Ovary (tissue), 9 donors: ENCODE data around the gene PREB. TPM values are rescaled to one million over a fixed set of nuclear protein-coding genes. Genes with fewer than 3 reads are reported as not detected.

Source experiments
- DNase-seq, 5 donors: peaks; one replicate each; pipeline ENCODE4 v3.0.0-alpha.2; 2019 to 2020
- H3K27ac ChIP-seq, 2 donors: fragments of 200-600 bp; one replicate each; pipeline versions ENCODE4 v1.5.1 to v1.8.0; 2019 to 2022
- H3K27me3 ChIP-seq: fragments of 200-600 bp; one replicate; pipeline ENCODE4 v1.8.0; 2022
- H3K36me3 ChIP-seq: fragments of 200-600 bp; sonication (generic); one replicate; pipeline ENCODE4 v1.5.1; 2019
- H3K4me1 ChIP-seq: one replicate; pipeline ENCODE4 v1.8.1; 2013; ENCODE audit warnings: mild to moderate bottlenecking, moderate library complexity; ENCODE audit not compliant: insufficient read depth
- H3K4me3 ChIP-seq: fragments of 200-600 bp; sonication (generic); one replicate; pipeline ENCODE4 v1.5.1; 2017
- H3K9me3 ChIP-seq, 2 donors: fragments of 200-600 bp in 1 of 2; sonication (generic) in 1 of 2; one replicate each; pipeline versions ENCODE4 v1.5.1 to v1.8.1; 2013 to 2019; ENCODE audit warnings: mild to moderate bottlenecking in 1 of 2, moderate library complexity in 1 of 2
- CTCF ChIP-seq, 3 donors: fragments of 450-650 bp in 2 of 3; fragments of 200-600 bp in 1 of 3; IDR thresholded peaks; one replicate each; pipeline versions ENCODE4 v1.5.1 to v1.8.0; 2016 to 2022; ENCODE audit warnings: antibody characterized with exemption in 3 of 3, mild to moderate bottlenecking in 1 of 3
- EP300 ChIP-seq: sonication (generic); formaldehyde crosslinking; IDR thresholded peaks from one replicate; pipeline ENCODE4 v1.6.1; 2017; ENCODE audit warnings: antibody characterized with exemption
- POLR2A ChIP-seq: fragments of 450-650 bp; IDR thresholded peaks from one replicate; pipeline ENCODE4 v1.6.1; 2017; ENCODE audit warnings: antibody characterized with exemption, mild to moderate bottlenecking, moderate library complexity
- WGBS, 3 donors: extraction: QIAGEN DNeasy Blood & Tissue Kit in 1 of 3; methylation state at CpG; one replicate each; pipeline versions ENCODE4 v1.1.5 to v1.1.7; 2013 to 2017; 5-methylcytosine and 5-hydroxymethylcytosine counted together
- intact Hi-C, 4 donors: fragments of 100-400 bp; cut with DNase I; formaldehyde crosslinking; loops; one replicate each; pipeline versions ENCODE4 v1.11.0 to v1.15.1; 2022 to 2023
- polyA plus RNA-seq, 2 donors: library from polyadenylated mRNA; stranded (reverse); fragments of 200-250 nt in 1 of 2; fragments of 350-450 nt in 1 of 2; fragmentation: Illumina TruSeq in 1 of 2; extraction: RNeasy Lipid Tissue Mini Kit (QIAGEN cat#74804) in 1 of 2; gene quantifications; one replicate each; pipeline ENCODE4 v1.2.3, GENCODE V29; 2013 to 2014
- total RNA-seq, 7 donors: library from RNA; depleted of rRNA in 2 of 7; stranded (reverse); fragments of >200 nt in 2 of 7; fragmentation: NEBNext Ultra II Directional in 3 of 7; extraction: Animal tissue kit (Norgen Biotek cat#: 25700) in 3 of 7; gene quantifications; one replicate each; pipeline versions ENCODE4 v1.1.0 to v1.2.4, GENCODE V29; 2016 to 2023
- donor health status: DM: no; HTN: no; CAD: no; lungs with moderate emphysema.
- donor health status: DM: no; HTN: no; CAD: no.
- donor health status: Bipolar disorder and iron deficiency.
- donor health status: DM: yes; HTN: yes; CAD: no.
- donor health status: DM: no; HTN: no; CAD: no.
- donor health status: DM: yes; HTN: yes; CAD: no.

The PREB gene
- total and polyA plus RNA-seq, 9 donors, result 42.7 to 113 (median 67.2) TPM

DNA sequence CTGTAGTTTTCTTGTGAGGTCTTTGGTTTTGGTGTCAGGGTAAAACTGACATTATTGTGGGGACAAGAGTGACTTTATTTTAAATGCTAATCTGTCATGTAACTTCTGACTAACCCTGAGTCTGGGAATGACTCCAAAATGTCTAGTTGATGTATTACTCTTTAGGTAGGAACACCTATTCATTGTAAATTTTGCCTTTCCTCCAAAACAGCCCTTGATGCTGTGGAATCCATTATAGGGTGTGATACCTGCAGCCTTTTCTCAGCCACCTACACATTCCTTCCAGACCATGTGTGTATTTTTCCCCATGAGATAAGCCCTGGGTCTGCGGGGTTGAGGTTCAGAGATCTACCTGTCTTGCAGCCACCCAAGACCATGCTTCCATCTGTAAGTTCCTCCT lies 8.8 kb upstream of the PREB start:
- H3K9me3 ChIP-seq, result no peaks in the 10 kb centered on the region
- DNase-seq, result no peak
- H3K4me1 ChIP-seq, result peaks cover 2% of the 10 kb centered on the region
- H3K27ac ChIP-seq, result no peak overlapping the region
- 81 to 97% (median 88%) methylated on average over 1 of the region's 1 CpG for WGBS, 3 donors
- intact Hi-C loops, result no loop called here
- no peak for TF ChIP-seq POLR2A
- TF ChIP-seq CTCF (IDR thresholded peaks at IDR 0.05), result no peak
- TF ChIP-seq EP300, result no peak
- H3K27me3 ChIP-seq, result no peaks in the 10 kb centered on the region
- no peaks in the 10 kb centered on the region for H3K36me3 ChIP-seq
- no peak overlapping the region for H3K4me3 ChIP-seq

DNA sequence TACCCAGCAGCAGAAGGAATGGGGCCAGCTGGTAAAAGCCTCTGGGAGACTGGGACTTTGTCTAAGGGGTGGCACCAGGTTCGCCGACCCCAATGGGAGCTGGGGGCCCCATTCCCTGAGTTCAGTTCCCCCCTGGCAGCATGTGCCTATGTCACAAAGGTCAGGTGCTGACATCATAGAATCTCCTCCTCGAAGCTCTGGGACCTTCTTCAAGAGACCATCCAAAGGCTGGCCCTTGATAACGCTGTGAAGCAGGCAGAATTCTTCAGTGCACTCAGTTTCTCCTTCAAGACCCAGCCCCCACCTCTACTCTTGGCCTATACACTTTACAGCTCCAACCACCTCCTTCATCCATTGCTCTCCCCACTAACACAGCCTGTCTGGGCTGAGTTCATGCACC lies 4.9 kb upstream of the PREB start, which contains the start of gene PRR30:
TSS of gene PRR30 (minus strand) at position 101 of the 400 bp plus-strand sequence. CDS start 1,081 bp downstream, outside the sequence.
- Histone ChIP-seq H3K4me3 (no peak within 1 kb of the TSS), H3K9me3 (no peaks in the 10 kb centered on the region), H3K27me3 (no peaks in the 10 kb centered on the region), H3K27ac (no peak within 1 kb of the TSS), H3K36me3 (no peaks in the 10 kb centered on the region), H3K4me1 (no peaks in the 10 kb centered on the region)
- 84 to 93% (median 89%) methylated on average over 4 of the region's 4 CpGs for WGBS, 3 donors
- TF ChIP-seq CTCF (IDR thresholded peaks at IDR 0.05) (no peak), EP300 (no peak), POLR2A (no peak)
- intact Hi-C loops, result no loop called here
- peak in 2 of 5 donors; percentile 4 to 15 for DNase-seq

DNA sequence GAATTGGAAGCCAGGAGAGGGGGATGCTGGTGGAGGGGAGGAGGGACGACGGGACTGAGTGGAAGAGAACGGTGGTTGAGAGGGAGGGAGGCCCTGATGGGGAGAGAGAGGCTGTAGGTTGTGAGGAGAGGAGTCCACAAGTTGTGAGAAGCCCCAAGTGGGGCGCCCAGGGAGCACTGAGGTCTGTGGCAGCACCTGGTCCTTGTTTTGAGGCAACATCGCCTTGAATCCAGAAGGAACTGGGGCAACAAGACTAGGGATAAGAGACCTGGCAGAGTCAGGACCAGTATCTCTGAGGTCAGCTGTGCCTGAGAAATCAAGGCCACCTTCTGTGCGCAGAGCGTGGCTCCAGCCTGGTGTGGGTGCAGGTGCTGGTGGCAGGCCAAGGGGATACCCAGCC lies 3.7 kb upstream of the PREB start:
- intact Hi-C loops, result no loop called here
- H3K36me3 ChIP-seq, result no peaks in the 10 kb centered on the region
- H3K27me3 ChIP-seq, result no peaks in the 10 kb centered on the region
- no peak overlapping the region for H3K4me3 ChIP-seq
- H3K27ac ChIP-seq, result no peak overlapping the region
- H3K9me3 ChIP-seq, result no peaks in the 10 kb centered on the region
- peaks cover 4% of the 10 kb centered on the region for H3K4me1 ChIP-seq
- WGBS, 3 donors, result 71 to 88% (median 85%) methylated on average over 7 of the region's 7 CpGs
- TF ChIP-seq EP300 (no peak), POLR2A (no peak), CTCF (IDR thresholded peaks at IDR 0.05) (no peak)
- DNase-seq, result no peak

DNA sequence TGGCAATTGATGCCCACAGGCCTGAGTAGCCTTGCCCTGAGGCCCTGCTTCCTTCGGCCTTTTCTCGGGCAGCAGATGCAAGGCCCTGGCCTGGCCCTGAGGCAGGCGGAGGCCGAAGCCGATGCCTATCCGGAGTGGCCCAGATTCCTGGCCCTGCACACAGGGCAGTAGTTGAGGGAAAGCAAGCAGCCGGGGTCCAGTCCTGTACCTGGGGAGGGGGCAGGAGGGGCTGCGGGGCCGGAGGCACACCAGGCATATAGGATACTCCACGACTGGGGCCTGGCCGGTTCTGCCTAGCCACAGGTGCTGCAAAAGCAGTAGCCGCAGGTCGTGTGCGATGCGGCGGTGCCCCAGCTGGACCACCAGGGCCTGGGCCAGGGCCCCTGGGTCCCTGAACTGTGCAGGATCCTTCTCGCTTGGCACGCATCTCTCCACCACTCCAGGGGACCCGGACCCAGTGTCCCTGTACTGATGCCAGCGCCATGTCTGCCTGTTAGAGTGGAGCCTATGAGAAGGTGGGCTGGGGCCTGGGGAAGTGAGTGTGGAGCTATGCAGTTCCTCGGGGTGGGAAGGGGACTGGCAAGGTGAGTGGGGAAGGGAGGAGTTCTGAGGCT lies 3.0 kb upstream of the PREB start:
- no peak overlapping the region for H3K4me3 ChIP-seq
- WGBS, 3 donors, result 89 to 95% (median 90%) methylated on average over 21 of the region's 21 CpGs
- no peak overlapping the region for H3K27ac ChIP-seq
- no peak for TF ChIP-seq CTCF (IDR thresholded peaks at IDR 0.05)
- no peak for TF ChIP-seq POLR2A
- no peak for TF ChIP-seq EP300
- peaks cover 6% of the 10 kb centered on the region for H3K4me1 ChIP-seq
- H3K27me3 ChIP-seq, result no peaks in the 10 kb centered on the region
- no peaks in the 10 kb centered on the region for H3K9me3 ChIP-seq
- intact Hi-C loops, result no loop called here
- no peaks in the 10 kb centered on the region for H3K36me3 ChIP-seq
- no peak for DNase-seq
